Measurements from ENCODE around the gene SPATA21. TPM values are rescaled to one million over a fixed set of nuclear protein-coding genes. Genes with fewer than 3 reads are reported as not detected.

The SPATA21 gene
- total and polyA plus RNA-seq, 8 donors = 0.14 to 0.46 (median 0.25) TPM; not detected in 2

DNA sequence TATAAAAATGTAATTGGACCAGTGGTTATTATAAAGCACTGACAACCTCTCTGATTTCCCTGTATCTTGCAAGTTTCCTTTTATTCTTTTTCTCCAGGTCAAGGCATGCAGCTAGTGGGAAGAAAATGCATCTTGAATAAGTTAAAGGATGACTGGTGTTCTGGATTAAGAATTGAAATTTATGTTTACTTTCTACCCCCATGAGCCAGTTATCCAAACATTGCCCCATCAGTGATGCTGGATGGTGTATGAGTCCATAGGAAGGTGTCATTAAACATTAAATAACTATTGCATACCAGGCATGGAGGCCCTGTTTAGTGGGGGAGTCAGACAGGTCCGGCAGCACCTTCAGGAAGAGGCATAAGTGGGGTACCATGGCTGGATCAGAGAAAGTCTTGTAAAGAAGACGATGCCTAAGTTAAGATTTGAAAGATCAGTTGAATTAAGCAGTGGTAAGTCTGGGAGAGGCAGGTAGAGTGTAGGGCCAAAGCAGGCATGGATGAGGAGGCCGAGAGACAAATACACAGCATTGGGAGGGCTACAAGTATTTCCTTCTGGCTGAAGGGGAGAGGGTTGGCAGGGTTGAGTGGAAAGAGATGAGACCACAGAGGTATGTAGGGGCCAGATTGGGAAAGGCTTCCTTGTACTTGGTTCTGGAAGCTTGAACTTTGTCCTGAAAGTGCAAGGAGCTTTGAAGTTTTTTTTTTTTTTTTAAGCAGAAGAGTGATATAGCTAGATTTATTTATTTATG lies 64.5 kb downstream of the SPATA21 start:
- intact Hi-C loops (cut with DNase I) = no loop called here
- Histone ChIP-seq H3K9me3 (no peaks in the 10 kb centered on the region), H3K27me3 (no peaks in the 10 kb centered on the region), H3K27ac (no peak overlapping the region), H3K4me1 (peaks cover 42 to 96% of the 10 kb centered on the region in 2 donors), H3K4me3 (no peak overlapping the region), H3K36me3 (no peaks in the 10 kb centered on the region)
- ATAC-seq (no peak), DNase-seq (no peak)
- TF ChIP-seq CTCF (IDR thresholded peaks at IDR 0.05) = no peak

DNA sequence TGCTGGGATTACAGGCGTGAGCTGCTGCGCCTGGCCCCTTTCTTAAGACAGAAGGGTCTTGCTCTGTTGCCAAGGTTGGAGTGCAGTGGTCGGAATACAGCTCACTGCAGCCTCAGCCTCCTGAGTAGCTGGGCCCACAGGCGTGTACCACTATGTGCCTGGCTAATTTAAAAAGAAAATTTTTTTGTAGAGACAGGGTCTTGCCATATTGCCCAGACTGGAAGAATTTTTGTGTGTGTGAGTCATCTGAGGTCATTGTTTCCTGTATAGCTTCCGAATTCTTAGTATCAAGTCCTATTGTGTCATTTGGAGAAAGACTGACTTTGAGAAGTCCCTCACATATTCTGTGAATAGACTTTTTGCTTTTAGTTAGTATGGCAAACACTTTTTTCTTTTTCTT lies 65.5 kb downstream of the SPATA21 start:
- H3K9me3 ChIP-seq = no peaks in the 10 kb centered on the region
- ATAC-seq (no peak), DNase-seq (no peak)
- no peaks in the 10 kb centered on the region for H3K36me3 ChIP-seq
- H3K4me1 ChIP-seq = peaks cover 39 to 89% of the 10 kb centered on the region in 2 donors
- peak overlapping the region in 1 of 2 donors; percentile 62 for H3K27ac ChIP-seq
- intact Hi-C loops (cut with DNase I) = no loop called here
- no peak for TF ChIP-seq CTCF (IDR thresholded peaks at IDR 0.05)
- no peaks in the 10 kb centered on the region for H3K27me3 ChIP-seq
- H3K4me3 ChIP-seq = no peak overlapping the region

DNA sequence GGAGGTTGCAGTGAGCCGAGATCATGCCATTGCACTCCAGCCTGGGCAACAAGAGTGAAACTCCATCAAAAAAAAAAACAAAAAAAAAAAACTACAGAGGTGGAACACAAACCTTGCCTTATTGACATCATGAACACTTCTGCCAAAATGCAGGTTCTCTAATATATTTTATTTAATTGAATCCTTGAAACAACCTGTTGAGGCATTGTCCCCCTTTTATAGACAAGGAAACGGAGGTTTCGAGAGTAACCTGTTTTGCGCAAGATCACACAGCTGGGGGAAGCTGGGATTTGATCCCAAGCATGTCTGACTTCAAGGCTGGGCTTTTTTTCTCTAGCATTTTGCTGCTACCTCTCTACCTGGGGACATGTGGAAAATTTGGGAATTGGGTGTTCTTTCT lies 67.4 kb downstream of the SPATA21 start:
- Histone ChIP-seq H3K9me3 (no peaks in the 10 kb centered on the region), H3K27ac (no peak overlapping the region), H3K4me3 (no peak overlapping the region), H3K27me3 (no peaks in the 10 kb centered on the region), H3K36me3 (no peaks in the 10 kb centered on the region), H3K4me1 (peaks cover 26 to 88% of the 10 kb centered on the region in 2 donors)
- TF ChIP-seq CTCF (IDR thresholded peaks at IDR 0.05) = no peak
- ATAC-seq = no peak
- intact Hi-C loops (cut with DNase I) = loop anchor here in 1 of 2 donors (10.0 kb wide), 1 partner anchor 295 kb away; the partner anchor contains the start of gene FAM131C
- DNase-seq = no peak

GRCh38 chr1:16367968-16368890 lies 69.0 kb downstream of the SPATA21 start:
- no peak for ATAC-seq
- no peaks in the 10 kb centered on the region for H3K9me3 ChIP-seq
- peak in 1 of 4 donors; percentile 44 for DNase-seq
- TF ChIP-seq CTCF (IDR thresholded peaks at IDR 0.05) = no peak
- no peaks in the 10 kb centered on the region for H3K36me3 ChIP-seq
- peak overlapping the region; percentile 96 to 98 for H3K27ac ChIP-seq
- H3K4me1 ChIP-seq = peaks cover 18 to 88% of the 10 kb centered on the region in 2 donors
- intact Hi-C loops (cut with DNase I) = loop anchor here in 1 of 2 donors (10.0 kb wide), 1 partner anchor 293 kb away; the partner anchor contains the start of gene FAM131C
- peak overlapping the region; percentile 76 to 99 for H3K4me3 ChIP-seq
- no peaks in the 10 kb centered on the region for H3K27me3 ChIP-seq
